ENCODE data around the gene ZKSCAN1.
"Not testable (repeated sequence)": the region's sequence is repeated elsewhere in the genome, so short reads cannot be mapped to it uniquely, and the experiment has no call there.

The ZKSCAN1 gene

DNA sequence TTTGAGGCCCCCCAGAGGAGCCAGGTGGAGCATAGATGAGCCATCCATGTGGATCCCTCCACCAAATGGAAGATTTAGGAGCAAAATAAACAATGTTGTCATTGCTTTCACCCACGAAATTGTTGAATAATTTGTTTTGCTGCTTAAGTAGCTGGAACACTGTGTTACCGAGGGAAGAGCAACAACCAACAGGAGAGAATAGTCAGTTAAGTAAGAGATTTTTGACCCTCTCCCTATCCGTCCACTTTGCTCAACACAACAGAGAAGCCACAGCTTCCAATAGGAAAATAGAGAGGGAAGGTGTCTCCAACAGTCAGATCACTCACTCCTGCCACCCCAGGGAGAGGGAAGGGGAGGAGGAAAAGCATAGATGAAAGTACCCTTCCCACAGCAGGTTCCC lies 3.9 kb upstream of the ZKSCAN1 start:
- Mint-ChIP-seq H3K27me3 (peaks cover 0 to 36% of the 10 kb centered on the region in 2 donors), H3K4me3 (no peak overlapping the region), H3K4me1 (ENCODE audit: low read depth in 2 of 2) (peaks cover 6 to 9% of the 10 kb centered on the region in 2 donors), H3K36me3 (ENCODE audit: insufficient read depth) (peaks cover 10% of the 10 kb centered on the region), H3K27ac (no peak overlapping the region), H3K9me3 (no peaks in the 10 kb centered on the region)
- no peak for DNase-seq
- no peak for ATAC-seq (replicated peaks)

DNA sequence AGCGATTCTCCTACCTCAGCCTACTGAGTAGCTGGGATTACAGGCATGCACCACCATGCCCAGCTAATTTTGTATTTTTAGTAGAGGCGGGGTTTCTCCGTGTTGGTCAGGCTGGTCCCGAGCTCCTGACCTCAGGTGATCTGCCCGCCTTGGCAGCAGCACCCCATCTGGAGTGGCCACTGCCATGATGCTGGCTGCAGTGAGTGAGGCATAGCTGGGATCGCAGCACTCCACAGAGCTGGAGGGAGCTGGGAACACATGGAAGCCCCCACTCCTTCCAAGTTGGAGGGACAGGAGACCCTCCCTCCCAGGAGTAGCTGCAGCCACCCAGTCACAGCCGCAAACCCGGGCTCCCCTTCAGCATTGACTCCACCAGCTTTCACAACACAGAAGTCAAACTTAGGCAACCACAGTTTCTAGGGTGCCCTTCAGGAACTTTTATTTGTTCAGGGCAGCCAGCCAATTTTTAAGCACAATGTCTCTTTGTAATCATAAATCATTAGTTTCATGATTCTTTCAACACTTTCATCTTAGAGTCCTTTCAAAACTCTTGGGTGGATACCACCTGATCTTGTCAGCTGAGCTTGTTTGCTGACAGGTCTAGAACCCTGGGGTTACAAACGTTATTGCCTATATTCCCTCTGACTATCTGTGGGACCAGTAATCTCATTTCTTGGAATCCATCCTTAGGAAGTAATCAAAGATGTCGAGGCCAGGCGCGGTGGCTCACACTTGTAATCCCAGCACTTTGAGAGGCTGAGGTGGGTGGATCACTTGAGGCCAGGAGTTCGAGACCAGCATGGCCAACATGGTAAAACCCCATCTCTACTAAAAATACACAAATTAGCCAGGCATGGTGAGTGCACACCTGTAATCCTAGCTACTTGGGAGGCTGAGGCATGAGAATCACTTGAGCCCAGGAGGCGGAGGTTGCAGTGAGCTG lies 2.7 kb upstream of the ZKSCAN1 start:
- H3K36me3 Mint-ChIP-seq (ENCODE audit: insufficient read depth); H3K4me3 Mint-ChIP-seq; H3K27ac Mint-ChIP-seq; H3K9me3 Mint-ChIP-seq; ATAC-seq (replicated peaks); DNase-seq: not testable (repeated sequence)
- peaks cover 0 to 25% of the 10 kb centered on the region in 2 donors for H3K27me3 Mint-ChIP-seq
- H3K4me1 Mint-ChIP-seq (ENCODE audit: low read depth in 2 of 2), result peaks cover 9 to 11% of the 10 kb centered on the region in 2 donors

DNA sequence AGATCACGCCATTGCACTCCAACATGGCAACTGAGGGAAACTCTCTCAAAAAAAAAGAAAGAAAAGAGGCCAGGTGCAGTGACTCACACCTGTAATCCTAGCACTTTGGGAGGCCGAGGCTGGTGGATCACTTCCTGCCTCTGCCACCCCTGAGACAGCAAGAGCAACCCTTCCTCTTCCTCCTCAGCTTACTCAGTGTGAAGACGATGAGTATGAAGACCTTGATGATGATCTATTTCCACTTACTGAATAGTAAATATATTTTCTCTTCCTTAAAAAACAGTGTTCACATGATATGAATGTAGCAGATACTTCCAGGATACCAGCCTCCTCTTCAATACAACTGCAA lies 2.1 kb upstream of the ZKSCAN1 start:
- H3K4me3 Mint-ChIP-seq, result no peak overlapping the region
- no peaks in the 10 kb centered on the region for H3K9me3 Mint-ChIP-seq
- peaks cover 0 to 18% of the 10 kb centered on the region in 2 donors for H3K27me3 Mint-ChIP-seq
- peaks cover 13 to 14% of the 10 kb centered on the region in 2 donors for H3K4me1 Mint-ChIP-seq (ENCODE audit: low read depth in 2 of 2)
- DNase-seq, result no peak
- no peak for ATAC-seq (replicated peaks)
- peaks cover 13% of the 10 kb centered on the region for H3K36me3 Mint-ChIP-seq (ENCODE audit: insufficient read depth)
- no peak overlapping the region for H3K27ac Mint-ChIP-seq

DNA sequence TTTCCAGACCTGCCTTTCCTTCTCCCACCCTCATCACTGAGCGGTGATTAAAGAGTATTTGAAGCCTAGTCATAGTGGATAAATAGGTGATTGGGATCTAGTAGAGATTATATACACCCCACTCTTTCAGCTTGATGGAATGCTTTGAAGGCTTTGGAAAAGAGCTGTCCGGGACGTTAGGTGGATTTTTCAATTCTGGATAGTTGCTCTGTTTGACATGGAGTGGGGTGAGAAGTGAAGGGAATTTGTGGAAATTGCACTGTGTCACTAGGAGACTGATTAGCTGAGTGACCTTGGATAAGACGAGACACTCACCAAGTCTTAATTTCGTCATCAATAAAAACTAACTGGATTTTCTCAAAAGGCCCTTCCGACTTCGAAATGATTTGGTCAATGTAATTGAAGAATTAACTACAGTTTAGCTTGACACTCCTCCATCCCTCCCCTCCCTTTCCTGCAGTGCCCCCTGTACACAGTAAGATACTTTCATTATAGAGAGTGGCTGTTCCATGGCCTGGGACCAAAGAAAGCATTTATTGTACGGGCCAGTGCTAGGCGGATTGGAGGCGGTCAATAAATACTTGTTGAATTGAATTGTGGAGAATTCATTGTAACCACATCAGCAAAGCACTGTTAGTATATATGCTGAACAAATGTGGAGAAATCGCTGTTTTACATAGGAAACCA lies 962 bp downstream of the ZKSCAN1 start:
- Mint-ChIP-seq H3K4me3 (peak overlapping the region; percentile 88 to 89), H3K36me3 (ENCODE audit: insufficient read depth) (peaks cover 25% of the 10 kb centered on the region), H3K4me1 (ENCODE audit: low read depth in 2 of 2) (peaks cover 23 to 28% of the 10 kb centered on the region in 2 donors), H3K27ac (peak overlapping the region; percentile 96), H3K27me3 (peaks cover 0 to 5% of the 10 kb centered on the region in 2 donors), H3K9me3 (no peaks in the 10 kb centered on the region)
- ATAC-seq (replicated peaks) (no peak), DNase-seq (no peak)

DNA sequence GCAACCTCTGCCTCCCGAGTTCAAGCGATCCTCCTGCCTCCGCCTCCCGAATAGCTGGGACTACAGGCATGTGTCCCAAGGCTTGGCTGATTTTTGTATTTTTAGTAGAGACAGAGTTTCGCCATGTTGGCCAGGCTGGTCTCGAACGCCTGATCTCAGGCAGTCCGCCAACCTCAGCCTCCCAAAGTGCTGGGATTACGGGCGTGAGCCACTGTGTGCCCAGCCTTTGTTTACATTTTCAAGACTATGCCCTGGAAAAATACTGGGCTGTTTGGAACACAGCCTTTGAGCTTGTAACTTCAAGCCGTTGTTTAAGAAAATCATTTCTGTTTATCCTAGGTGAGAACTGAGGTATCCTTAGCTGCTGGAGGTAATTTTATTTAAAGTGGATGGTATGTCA lies 1.9 kb downstream of the ZKSCAN1 start:
- Mint-ChIP-seq H3K4me3 (peak overlapping the region in 1 of 2 donors; percentile 18), H3K4me1 (ENCODE audit: low read depth in 2 of 2) (peaks cover 23 to 36% of the 10 kb centered on the region in 2 donors), H3K36me3 (ENCODE audit: insufficient read depth) (peaks cover 26% of the 10 kb centered on the region), H3K9me3 (no peaks in the 10 kb centered on the region), H3K27me3 (no peaks in the 10 kb centered on the region), H3K27ac (no peak overlapping the region)
- no peak for DNase-seq
- ATAC-seq (replicated peaks), result no peak

DNA sequence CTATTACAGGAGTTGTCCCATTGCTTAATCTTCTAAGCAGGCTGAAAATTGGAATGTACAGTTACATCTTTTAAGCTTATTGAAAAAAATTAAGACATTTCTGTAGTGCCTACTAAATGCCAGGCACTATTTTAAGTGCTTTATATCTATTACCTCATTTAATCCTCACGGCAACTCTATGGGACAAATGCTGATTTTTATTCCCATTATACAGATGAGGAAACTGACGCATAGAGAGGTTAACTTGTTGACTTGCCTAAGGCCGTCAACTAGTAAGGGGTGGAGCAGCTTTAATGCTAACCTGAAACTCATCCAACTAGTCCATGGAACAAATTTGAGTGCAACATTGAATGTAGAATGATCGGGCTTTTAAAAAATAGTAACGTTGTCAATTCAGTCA lies 2.5 kb downstream of the ZKSCAN1 start:
- ATAC-seq (replicated peaks) (no peak), DNase-seq (no peak)
- peaks cover 23 to 36% of the 10 kb centered on the region in 2 donors for H3K4me1 Mint-ChIP-seq (ENCODE audit: low read depth in 2 of 2)
- H3K27ac Mint-ChIP-seq, result peak overlapping the region in 1 of 2 donors; percentile 62
- no peak overlapping the region for H3K4me3 Mint-ChIP-seq
- no peaks in the 10 kb centered on the region for H3K27me3 Mint-ChIP-seq
- H3K9me3 Mint-ChIP-seq, result no peaks in the 10 kb centered on the region
- peaks cover 32% of the 10 kb centered on the region for H3K36me3 Mint-ChIP-seq (ENCODE audit: insufficient read depth)

DNA sequence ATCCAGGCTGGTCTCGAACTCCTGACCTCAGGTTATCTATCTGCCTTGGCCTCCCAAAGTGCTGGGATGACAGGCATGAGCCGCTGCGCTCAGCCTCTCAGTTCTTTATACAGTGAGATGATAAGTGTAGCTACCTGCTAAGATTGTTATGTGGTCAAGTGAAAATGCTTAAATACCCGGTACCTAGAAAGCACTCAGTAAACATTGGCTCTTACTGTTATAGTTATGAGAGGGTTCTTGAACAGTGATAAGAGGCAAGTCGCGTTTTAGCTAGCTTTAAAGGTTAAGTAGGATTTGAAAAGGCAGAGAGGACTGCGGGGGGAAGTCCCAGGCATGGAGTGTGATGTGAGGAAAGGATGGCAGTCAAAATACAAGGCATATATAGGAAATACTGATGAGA lies 4.5 kb downstream of the ZKSCAN1 start:
- peaks cover 52% of the 10 kb centered on the region for H3K36me3 Mint-ChIP-seq (ENCODE audit: insufficient read depth)
- DNase-seq, result no peak

DNA sequence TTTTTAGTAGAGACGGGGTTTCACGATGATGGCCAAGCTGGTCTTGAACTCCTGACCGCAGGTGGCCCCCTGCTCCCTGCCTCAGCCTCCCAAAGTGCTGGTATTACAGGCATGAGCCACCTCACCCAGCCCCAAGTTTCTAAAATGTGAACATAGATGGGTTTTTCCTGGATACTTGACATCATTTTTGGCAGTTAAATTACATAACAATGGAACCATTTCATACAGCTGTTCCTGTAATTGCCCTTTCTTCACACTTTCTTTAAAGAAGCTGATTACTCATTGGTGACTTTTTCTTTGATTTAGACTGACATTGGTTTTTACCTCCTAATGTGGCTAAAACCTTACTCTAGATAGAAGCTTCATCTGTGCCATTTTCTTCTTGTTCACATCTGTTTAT lies 5.9 kb downstream of the ZKSCAN1 start:
- ATAC-seq (replicated peaks), result no peak
- H3K4me1 Mint-ChIP-seq (ENCODE audit: low read depth in 2 of 2), result peaks cover 18 to 33% of the 10 kb centered on the region in 2 donors
- H3K27ac Mint-ChIP-seq, result no peak overlapping the region
- peaks cover 57% of the 10 kb centered on the region for H3K36me3 Mint-ChIP-seq (ENCODE audit: insufficient read depth)
- no peak overlapping the region for H3K4me3 Mint-ChIP-seq
- H3K27me3 Mint-ChIP-seq, result no peaks in the 10 kb centered on the region
- DNase-seq, result no peak
- no peaks in the 10 kb centered on the region for H3K9me3 Mint-ChIP-seq

More for the DNA sequence above, 4.5 kb downstream of the ZKSCAN1 start:
- Mint-ChIP-seq H3K4me3 (no peak overlapping the region), H3K27me3 (no peaks in the 10 kb centered on the region), H3K9me3 (no peaks in the 10 kb centered on the region), H3K27ac (peak overlapping the region; percentile 3 to 26), H3K4me1 (ENCODE audit: low read depth in 2 of 2) (peaks cover 25 to 36% of the 10 kb centered on the region in 2 donors)
- no peak for ATAC-seq (replicated peaks)

DNA sequence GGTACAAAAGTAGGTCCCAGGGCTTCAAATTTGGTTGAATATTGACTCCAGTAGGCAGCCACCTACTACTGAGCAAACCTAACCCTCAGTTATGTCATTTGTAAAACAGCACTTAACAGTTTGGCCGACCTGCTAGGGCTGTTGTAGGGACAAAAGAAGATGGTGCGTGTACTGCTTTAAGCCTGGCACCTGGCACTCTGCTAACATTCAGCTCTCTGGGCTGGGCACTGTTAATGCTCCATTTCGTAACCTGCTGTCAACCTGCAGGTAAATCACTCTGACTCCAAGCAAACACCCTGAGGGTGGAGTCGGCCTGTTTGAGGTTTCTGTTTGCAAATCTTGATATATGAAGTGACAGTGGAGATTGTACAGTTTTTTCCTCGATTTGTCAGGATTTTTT lies 7.2 kb downstream of the ZKSCAN1 start:
- peaks cover 68% of the 10 kb centered on the region for H3K36me3 Mint-ChIP-seq (ENCODE audit: insufficient read depth)

DNA sequence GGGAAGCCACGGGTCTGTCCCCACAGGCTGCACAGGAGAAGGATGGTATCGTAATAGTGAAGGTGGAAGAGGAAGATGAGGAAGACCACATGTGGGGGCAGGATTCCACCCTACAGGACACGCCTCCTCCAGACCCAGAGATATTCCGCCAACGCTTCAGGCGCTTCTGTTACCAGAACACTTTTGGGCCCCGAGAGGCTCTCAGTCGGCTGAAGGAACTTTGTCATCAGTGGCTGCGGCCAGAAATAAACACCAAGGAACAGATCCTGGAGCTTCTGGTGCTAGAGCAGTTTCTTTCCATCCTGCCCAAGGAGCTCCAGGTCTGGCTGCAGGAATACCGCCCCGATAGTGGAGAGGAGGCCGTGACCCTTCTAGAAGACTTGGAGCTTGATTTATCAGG lies 8.1 kb downstream of the ZKSCAN1 start:
- ATAC-seq (replicated peaks), result no peak
- no peak overlapping the region for H3K4me3 Mint-ChIP-seq
- H3K9me3 Mint-ChIP-seq, result no peaks in the 10 kb centered on the region
- H3K4me1 Mint-ChIP-seq (ENCODE audit: low read depth in 2 of 2), result peaks cover 11 to 24% of the 10 kb centered on the region in 2 donors
- H3K36me3 Mint-ChIP-seq (ENCODE audit: insufficient read depth), result peaks cover 71% of the 10 kb centered on the region
- H3K27me3 Mint-ChIP-seq, result no peaks in the 10 kb centered on the region
- H3K27ac Mint-ChIP-seq, result peak overlapping the region in 1 of 2 donors; percentile 67
- no peak for DNase-seq

More for the DNA sequence above, 7.2 kb downstream of the ZKSCAN1 start:
- H3K9me3 Mint-ChIP-seq, result no peaks in the 10 kb centered on the region
- H3K27me3 Mint-ChIP-seq, result no peaks in the 10 kb centered on the region
- H3K4me1 Mint-ChIP-seq (ENCODE audit: low read depth in 2 of 2), result peaks cover 14 to 27% of the 10 kb centered on the region in 2 donors
- DNase-seq, result no peak
- no peak overlapping the region for H3K4me3 Mint-ChIP-seq
- H3K27ac Mint-ChIP-seq, result no peak overlapping the region
- ATAC-seq (replicated peaks), result no peak

DNA sequence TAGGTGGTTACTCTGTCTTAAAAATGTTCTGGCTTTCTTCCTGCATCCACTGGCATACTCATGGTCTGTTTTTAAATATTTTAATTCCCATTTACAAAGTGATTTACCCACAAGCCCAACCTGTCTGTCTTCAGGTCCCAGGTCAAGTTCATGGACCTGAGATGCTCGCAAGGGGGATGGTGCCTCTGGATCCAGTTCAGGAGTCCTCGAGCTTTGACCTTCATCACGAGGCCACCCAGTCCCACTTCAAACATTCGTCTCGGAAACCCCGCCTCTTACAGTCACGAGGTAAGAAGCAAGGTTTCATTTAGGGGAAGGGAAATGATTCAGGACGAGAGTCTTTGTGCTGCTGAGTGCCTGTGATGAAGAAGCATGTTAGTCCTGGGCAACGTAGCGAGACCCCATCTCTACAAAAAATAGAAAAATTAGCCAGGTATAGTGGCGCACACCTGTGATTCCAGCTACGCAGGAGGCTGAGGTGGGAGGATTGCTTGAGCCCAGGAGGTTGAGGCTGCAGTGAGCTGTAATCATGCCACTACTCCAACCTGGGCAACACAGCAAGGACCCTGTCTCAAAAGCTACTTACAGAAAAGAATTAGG lies 8.7 kb downstream of the ZKSCAN1 start:
- no peak for ATAC-seq (replicated peaks)
- no peaks in the 10 kb centered on the region for H3K27me3 Mint-ChIP-seq
- peaks cover 8 to 21% of the 10 kb centered on the region in 2 donors for H3K4me1 Mint-ChIP-seq (ENCODE audit: low read depth in 2 of 2)
- peak overlapping the region in 1 of 2 donors; percentile 67 for H3K27ac Mint-ChIP-seq
- peaks cover 72% of the 10 kb centered on the region for H3K36me3 Mint-ChIP-seq (ENCODE audit: insufficient read depth)
- DNase-seq, result no peak
- H3K9me3 Mint-ChIP-seq, result no peaks in the 10 kb centered on the region
- H3K4me3 Mint-ChIP-seq, result no peak overlapping the region

DNA sequence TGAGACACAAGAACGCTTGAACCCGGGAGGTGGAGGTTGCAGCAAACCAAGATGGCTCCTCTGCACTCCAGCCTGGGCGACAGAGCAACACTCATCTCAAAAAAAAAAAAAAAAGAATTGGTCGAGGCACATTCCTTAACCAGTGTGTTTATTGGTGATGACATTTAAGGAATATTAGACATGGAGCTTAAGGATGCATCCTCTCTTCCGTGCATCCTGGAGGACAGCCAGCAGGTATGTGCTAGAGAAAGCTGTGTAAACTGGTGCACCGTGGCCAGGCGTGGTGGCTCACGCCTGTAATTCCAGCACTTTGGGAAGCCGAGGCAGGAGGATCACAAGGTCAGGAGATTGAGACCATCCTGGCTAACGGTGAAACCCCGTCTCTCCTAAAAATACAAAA lies 11.8 kb downstream of the ZKSCAN1 start:
- Mint-ChIP-seq H3K4me1 (ENCODE audit: low read depth in 2 of 2) (peaks cover 1% of the 10 kb centered on the region in 2 donors), H3K9me3 (no peaks in the 10 kb centered on the region), H3K27me3 (no peaks in the 10 kb centered on the region), H3K36me3 (ENCODE audit: insufficient read depth) (peaks cover 81% of the 10 kb centered on the region), H3K27ac (no peak overlapping the region), H3K4me3 (no peak overlapping the region)
- DNase-seq, result no peak
- ATAC-seq (replicated peaks), result no peak

DNA sequence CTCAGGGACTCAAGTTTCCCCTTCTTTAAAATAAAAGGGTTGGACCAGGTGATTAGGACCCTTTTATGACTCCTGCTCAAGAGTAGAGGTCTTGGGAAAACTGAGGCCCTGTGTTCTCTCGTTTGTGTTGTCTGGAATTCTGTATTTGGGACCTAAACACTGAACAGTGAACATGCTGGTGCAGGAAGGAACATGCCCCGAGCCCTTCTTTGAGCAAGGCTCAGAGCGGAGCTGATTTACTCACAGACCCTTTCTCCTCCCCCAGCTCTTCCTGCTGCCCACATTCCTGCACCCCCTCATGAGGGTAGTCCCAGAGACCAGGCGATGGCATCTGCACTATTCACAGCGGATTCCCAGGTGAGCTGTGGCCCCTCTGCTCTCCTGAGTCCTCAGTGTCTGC lies 14.2 kb downstream of the ZKSCAN1 start:
- Mint-ChIP-seq H3K36me3 (ENCODE audit: insufficient read depth) (peaks cover 75% of the 10 kb centered on the region), H3K4me1 (ENCODE audit: low read depth in 2 of 2) (no peaks in the 10 kb centered on the region), H3K9me3 (no peaks in the 10 kb centered on the region)

More for the DNA sequence above, 14.2 kb downstream of the ZKSCAN1 start:
- no peak overlapping the region for H3K4me3 Mint-ChIP-seq
- H3K27me3 Mint-ChIP-seq, result no peaks in the 10 kb centered on the region
- H3K27ac Mint-ChIP-seq, result peak overlapping the region; percentile 2 to 77
- ATAC-seq (replicated peaks) (no peak), DNase-seq (no peak)
